ENCODE results near the gene XPOT.

DNA sequence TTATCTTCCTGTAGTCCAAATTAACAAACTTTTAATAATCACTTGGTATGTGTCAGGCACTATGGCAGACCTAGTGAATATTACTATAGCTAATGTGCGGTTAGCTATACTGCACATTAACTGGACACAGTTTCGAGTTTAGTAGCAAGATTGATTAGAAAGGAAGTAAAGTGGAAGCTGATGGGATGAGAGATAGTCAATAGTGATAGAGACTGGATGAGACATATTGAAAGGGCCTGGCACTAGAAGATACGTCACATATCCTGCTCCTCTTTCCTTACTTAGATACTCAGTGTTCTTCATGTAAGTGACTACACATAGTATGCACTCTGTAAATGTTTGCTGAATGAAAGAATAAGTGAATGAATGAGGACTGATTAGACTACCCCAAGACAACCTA, 53.3 kb downstream of the XPOT start:
- no peak for TF ChIP-seq POLR2AphosphoS5 (IDR thresholded peaks at IDR 0.05; ENCODE audit: low read depth, low read length)
- no peak for TF ChIP-seq POLR2A (IDR thresholded peaks at IDR 0.05; ENCODE audit: low read depth, low read length)
- no peak for TF ChIP-seq TAF1 (IDR thresholded peaks at IDR 0.05; ENCODE audit: borderline replicate concordance, low read depth, low read length)

All from GM12892 (cell line).